Fibroblast of skin of right quadriceps (primary cell): ENCODE results near the gene ARV1.
"Not testable (repeated sequence)": the region's sequence is repeated elsewhere in the genome, so short reads cannot be mapped to it uniquely, and the experiment has no call there.

Experiments
- DNase-seq: peaks from one replicate; pipeline ENCODE4 v3.0.0-alpha.2; 2013

ARV1 gene

DNA sequence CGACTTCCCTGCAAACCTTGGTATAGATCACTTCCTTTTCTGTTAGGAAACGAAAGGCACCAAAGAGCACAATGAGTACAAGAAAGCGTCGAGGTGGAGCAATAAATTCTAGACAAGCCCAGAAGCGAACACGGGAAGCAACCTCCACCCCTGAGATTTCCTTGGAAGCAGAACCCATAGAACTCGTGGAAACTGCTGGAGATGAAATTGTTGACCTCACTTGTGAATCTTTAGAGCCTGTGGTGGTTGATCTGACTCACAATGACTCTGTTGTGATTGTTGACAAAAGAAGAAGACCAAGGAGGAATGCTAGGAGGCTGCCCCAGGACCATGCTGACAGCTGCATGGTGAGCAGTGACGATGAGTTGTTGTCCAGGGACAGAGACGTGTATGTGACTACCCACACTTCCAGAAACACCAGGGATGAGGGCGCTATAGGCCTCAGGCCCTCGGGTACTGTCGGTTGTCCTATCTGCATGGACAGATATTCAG lies 42.7 kb downstream of the ARV1 start:
- no peak for DNase-seq

DNA sequence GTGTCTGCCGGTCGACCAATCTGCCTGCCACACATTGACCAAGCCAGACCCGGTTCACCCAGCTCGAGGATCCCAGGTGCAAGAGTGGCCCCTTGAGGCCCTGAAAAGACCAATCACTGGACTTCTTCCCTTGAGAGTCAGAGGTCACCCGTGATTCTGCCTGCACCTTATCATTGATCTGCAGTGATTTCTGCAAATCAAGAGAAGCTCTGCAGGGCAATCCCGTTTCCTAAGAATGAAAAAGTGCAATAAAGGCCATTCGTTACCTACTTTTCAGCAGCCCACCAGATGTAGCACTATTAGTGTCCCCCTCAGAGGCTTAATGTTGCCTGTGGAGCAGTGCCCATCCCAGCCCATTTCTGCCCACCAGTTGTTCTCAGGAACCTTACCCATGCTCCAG lies 43.6 kb downstream of the ARV1 start:
- not testable (repeated sequence) for DNase-seq

DNA sequence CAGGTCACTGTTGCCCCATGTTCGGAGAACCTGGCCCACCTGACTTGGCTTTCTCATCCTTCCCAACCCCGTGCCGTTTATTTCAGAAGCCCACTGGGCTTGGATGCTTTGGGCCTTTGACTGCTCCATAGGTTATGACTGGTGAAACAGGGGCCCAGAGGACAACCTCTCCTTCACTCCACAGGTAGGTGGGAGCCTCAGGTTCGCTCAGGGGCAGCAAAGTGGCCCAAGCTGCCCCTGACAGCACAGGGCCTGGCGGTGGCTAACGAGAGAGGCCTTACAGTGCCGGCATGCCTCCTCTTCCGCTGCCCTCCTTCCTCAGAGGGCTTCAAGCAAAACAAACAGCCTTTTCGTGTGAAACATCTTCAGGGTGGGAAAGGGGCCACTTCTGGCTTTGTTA lies 44.3 kb downstream of the ARV1 start:
- no peak for DNase-seq

DNA sequence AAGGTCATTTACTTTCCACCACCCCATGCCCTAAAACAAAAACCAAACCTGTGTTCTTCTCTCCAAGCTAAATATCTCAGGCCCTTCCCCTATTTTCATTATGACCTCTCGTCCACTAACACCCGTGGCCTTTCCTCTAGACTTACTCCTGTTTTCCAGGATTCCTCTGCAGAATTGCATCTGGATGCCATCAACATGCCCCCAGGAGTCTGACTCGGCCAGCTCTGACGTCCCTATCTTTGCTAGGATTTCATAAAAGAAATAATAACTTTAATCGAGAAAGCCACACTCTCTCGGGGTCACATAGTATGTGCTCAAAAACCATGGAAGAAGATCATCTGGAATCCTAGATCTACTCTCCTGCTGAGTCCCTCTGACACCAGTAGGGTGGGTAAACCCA lies 47.7 kb downstream of the ARV1 start:
- no peak for DNase-seq

DNA sequence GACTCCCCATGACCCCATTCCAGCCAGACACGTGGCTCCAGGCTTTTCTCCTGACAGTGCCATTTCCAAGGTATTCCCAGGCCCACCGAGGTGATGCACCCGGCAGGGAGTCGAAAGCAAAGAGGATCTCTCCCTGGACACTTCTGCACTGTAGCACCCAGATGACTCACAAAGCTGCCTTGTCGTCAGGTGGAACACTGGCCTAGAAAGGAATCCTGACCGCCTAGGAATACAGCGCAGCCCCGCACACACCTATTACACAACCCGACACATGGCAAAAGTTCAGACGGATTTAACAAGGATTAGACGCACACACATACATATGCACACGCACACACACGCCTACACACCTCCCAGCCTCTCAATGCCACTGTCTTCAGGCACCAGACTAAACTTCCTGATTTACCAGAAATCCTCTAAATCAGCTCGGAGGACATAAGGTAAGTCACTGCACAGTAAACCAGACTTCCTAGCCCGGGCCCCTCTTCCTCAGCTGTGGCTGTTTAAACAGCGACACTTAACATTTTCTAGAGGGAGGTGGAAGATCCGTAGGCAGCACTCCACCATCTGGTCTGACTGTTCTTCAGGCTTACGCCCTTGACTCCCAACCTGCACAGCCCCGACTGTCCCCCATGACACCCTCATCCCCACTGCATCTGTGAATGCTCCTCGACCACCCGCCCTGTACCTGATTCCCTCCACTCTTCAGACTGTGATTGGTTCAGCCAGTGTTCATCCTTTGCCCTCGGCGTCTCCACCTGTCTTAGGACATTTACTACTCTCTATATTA lies 48.4 kb downstream of the ARV1 start:
- DNase-seq = no peak

DNA sequence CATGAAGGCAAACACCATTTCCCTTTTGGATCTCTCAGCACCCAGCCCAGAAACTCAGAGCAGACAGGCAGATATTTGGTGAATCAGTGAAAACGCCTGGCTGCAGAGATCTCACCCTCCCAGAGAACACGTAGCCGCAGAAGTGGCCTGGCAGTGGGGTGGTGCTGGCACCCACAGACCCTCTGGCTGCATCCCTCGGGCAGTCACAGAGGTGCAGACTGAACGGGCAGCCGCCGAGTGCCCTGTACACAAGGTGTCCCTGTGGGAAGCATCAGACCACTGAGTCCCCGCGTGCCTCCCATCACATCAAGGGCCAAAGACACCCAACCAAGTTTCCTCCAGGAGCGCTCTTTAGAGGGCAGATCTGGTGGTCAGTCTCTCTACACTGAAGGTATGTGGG lies 49.1 kb downstream of the ARV1 start:
- no peak for DNase-seq

DNA sequence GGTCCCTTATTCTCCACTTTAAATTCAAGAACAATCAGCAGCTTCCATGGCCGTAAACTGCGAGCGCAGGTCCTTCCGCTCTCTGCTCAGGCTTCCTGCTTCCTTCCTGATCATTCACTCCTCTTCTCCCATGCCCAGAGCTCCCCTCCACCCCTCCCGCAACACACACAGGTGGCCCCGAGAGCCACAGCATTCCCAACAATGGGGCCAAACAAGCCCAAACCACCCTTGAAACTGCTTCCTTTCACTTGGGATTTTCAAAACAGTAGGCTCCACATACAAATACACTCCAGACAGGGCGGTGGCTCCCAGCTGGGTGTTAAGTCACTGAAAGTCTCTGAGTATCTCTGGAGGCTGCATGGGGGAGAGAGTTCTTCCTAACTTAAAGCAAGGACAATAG lies 49.8 kb downstream of the ARV1 start:
- DNase-seq = no peak

DNA sequence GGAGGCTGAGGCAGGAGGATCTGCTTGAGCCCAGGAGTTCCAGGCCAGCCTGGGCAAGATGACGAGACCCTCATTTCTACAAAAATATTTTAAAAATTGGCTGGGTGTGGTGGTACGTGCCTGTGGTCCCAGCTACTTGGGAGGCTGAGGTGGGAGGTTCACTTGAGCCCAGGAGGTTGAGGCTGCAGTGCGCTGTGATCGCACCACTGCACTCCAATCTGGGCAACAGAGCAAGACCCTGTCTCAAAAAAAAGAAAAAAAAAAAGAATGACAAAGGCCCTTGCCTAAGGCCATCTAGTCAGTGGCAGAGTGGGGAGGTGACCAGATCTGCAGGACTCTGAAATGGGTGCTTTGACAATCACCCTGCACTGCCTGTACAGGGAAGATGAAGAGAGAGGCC lies 50.4 kb downstream of the ARV1 start:
- not testable (repeated sequence) for DNase-seq

DNA sequence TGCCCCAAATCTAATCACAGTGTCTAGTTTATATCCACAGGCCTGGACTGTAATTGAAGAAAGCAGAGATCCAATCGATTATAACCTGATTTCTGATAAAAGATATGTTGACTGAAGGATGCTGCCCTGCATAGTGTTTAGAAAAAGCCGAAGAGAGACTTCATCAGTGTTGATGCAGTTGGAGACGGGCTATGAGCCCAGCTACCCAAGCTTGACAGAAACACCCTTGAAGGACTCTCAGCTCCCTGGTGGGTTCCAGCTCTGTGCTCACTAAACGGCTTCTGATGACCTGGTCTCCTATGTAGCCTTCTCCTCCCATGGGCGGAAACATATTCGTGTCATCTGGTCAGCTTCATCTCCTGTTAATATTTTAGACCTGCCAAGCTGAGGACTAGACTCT lies 50.9 kb downstream of the ARV1 start:
- no peak for DNase-seq

DNA sequence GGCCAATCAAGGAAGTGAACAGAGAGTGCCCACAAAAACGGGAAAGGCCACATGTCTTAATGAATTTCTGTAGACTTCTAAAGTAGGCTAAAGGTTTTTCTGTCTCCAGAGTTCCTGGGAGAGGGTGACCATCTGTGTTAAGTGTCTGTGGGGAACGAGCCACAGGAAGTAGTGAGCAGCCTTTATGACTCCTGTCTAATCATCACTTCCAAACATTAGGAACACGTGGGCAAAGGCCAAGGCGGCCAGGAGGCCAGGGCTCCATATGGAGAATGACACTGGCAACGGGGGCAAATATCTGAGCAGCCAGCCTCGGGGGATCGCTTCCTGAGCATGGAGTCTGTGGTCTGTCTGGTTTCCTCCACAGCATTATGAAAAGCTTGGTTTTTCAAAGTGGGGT lies 54.1 kb downstream of the ARV1 start:
- no peak for DNase-seq

DNA sequence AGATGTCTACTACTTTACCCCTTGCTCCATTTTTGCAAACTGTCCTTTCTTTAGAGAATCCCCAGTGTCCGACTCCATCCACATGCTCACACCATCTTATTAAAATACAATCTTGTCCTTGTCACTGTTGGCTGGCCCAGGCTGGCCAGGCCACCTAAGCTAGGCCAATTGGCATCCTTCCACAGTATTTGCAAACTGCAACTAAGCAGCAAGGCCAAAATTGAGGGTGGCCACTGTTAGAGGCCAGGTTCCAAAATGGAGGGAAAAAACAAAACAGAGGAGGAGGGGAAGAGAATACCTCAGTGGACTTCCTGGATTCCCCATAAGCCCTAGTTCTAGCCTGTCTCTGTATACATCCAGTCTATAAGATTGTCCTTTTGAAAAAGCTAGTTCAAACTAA lies 56.9 kb downstream of the ARV1 start:
- no peak for DNase-seq

DNA sequence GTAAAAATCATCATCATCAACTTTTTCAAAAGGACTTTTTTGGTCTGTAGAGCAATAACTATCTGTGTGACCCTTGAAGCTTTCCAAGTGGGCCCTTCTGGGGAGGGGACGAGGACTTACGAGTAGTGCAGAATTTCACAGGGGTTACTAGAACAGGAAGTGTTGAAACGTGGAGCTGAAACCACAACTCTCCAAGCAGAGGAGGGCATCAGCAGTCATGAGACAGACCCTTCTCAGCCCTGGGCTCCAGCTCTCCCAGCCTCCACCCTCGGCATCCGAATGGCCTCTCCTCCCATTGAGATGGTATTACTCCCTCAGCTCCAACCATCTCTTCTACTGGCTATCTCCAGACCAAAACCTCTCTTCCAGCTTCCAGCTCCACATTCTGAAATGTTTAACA lies 57.5 kb downstream of the ARV1 start:
- DNase-seq = no peak

DNA sequence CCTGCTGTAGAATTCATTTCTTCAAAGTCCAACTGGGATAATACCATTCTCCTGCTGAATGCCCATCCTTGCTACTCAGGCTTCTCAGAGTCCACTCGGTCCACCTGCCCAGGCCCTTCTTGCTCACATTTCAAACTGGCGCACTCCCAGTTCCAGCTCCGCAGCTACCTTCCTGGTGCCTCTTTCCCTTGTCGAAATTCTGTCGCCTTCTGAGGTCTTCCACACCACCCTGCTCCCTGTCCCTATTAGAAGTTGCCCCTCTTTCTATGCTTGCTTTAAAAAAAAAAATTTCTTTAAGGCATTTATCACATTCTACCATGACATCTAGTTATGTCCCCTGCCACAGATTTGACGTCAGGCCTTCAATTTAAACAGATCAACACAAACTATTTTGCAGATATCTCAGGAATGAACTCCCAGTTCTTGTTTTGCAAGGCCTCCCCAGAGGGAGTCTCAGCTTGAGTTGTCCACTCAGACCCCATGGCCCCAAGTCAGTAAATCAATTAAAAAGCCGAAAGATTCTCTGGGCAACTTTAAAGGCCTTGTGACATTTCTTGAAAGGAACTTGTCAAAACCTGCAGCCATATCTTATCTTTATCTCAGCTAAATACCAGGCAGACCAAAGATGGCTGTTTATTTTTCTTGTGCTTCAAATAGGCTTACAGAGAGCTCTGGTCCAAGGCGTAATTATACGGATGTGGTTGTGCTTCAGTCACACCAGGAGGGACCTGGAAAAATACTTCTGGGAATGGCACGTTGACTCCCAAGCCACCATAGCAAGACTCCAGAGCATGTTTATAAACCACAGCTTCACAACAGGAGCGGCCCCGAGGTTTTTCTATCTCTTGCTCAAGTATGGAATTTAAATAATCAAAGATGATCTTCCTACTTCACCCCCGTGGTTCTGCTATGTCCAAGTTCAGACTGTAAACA lies 59.0 kb downstream of the ARV1 start:
- DNase-seq = no peak

DNA sequence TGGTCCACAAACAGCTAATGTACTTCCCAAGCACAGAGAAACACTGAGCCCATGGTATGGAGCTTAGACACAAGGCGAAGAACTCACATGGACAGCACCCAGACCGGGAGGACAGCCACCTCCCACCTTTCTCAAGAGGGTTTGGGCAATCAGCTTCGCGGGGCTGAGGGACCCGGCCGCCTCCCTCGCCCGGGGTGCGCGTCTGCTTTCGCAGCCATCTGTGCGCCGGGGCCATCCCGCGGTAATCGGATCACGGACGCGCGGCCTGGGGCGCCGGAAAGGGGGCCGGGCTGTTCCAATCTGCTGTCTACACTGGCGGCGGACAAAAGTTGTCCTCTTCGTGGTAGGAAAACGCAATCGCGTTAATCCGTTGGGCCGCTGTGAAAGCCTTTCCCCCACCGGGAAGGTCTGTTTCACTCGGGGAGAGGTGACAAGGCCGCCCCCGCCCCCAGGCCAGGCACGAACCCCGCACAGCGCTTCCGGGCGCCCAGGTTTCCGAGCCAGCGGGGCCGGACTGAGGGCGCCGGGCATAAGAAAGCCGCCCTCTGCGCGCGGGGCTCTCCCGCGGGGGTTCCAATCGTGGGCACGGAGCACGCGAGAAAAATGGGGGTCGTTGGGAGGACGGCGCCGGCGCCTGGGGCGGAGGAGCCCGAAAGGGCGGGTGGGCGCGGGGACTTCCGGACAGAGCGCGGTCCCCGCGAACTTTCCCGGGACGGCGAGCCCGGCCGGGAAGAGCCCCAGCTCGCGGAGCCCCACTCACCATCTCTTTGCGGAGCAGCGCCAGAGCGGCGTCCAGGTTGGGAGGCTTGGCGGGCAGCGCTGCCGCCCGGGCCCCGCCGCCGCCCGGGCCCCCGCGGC lies 60.5 kb downstream of the ARV1 start:
- DNase-seq = peak; percentile 24

DNA sequence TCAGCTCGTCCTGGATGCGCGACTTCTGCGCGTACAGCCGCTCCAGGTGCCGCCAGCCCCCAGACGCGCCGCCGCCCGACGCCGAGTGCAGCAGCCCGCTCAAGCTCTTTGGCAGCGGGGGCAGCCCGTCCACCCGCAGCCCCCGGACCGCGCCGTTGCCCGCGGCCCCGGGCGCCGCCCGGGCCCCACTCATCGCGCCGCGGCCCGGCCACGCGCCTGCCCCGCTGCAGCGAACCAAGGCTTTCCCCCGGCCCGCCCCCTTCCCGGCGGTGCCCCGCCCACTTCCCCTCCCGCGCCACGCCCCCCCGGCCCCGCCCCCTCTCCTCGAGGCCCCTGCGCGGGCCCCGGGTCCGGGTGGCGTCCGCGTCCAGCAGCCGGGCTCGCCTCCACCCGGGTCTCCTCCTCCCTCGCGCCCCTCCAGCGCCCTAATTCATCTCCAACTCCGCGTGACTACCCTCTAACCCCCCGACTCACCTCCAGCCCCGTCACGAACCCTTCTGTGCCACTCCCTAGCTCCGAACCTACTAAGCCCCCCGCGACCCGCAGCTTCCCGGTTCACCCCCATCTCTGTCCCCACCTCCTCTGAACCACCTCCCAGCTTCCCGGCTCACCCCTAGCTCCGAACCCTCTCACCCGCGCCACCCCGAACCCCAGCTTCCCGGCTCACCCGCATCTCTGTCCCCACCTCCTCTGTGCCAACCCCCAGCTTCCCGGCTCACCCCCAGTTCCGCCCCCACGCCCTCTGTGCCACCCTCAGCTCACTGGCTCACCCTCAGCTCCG lies 61.3 kb downstream of the ARV1 start, which contains the start of gene FAM89A:
FAM89A (minus strand) TSS at position 236 of the 781 bp plus-strand sequence; CDS start at position 193, 43 bp downstream.
- DNase-seq = peak; percentile 36

DNA sequence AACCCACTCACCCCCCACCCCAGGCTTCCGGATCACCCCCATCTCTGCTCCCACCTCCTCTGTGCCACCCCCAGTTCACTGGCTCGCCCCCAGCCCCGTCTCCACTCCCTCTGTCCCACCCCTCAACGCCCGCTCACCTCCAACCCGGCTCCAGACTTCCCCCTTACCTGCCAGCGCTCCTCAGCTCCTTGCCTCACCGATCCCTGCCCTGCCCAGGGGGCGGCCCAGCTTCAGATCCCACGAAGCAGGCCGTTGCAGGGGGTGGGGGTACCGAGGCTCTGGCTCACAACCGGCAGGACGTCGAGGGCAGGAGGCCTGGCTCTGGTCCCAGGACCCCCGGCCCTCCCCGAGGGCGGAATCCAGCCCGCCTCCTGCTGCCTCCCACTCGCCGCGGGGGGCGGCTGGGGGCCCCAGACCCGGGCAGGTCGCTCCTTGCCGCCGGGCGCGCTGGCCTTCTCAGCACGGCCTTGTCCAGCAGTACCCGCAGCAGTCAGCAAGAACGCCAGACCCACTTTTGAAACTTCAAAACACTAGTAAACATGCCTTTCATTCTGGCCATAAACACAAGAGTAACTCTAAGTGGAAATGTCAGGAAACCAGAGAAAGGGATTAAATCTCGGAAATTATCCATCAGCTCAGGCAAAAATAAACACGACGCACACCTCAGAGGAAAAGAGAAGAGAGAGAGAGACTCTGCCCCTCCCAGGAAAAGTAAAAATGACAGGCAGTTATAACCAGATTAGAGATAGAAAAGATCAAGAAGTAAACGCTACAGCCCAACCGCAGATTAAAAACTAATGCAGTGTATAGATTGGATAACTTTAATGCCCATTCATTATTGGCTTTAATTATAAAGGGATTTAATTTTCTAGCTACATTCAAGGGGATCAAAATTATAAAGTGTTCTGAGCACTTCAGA lies 62.2 kb downstream of the ARV1 start:
- DNase-seq = no peak

DNA sequence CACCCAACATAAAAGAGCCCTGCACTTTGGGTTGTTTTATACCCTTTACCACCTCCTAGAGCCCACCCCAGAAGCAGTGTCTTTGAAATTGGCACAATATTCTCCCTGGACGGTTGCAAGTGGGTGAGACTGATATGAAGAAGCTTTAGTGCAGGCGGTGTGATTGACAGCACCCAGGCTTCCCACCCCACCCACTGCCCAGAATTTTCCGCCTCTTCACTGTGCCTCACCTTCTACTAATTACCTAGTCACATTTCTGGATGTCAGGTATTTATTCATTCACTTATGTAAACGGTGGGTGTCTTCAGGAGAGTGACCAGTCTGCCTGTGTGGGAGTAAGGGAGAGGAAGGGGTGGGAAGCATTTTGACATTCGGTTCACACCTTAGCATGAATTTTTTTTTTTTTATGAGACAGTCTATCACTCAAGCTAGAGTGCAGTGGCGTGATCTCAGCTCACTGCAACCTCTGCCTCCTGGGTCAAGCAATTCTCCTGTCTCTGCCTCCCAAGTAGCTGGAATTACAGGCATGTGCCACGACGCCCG lies 62.9 kb downstream of the ARV1 start:
- DNase-seq = no peak

DNA sequence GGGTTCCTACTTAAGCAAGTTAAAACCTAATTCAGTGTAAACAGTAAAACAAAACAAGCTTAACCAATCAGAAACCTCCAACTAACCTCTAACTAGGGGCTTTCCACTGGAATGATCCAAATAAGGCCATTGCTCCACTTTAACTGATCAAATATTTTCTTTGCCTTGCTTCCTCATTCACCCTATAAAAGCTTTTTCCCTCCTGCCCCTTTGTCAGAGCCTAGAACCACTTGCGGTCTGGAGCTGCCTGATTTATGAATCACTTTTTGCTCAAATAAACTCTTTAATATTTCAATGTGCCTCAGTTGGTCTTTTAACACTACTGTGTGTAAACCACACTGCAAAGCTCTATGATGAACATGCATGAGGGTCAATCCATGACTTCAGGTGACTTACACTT lies 65.7 kb downstream of the ARV1 start:
- DNase-seq = no peak

DNA sequence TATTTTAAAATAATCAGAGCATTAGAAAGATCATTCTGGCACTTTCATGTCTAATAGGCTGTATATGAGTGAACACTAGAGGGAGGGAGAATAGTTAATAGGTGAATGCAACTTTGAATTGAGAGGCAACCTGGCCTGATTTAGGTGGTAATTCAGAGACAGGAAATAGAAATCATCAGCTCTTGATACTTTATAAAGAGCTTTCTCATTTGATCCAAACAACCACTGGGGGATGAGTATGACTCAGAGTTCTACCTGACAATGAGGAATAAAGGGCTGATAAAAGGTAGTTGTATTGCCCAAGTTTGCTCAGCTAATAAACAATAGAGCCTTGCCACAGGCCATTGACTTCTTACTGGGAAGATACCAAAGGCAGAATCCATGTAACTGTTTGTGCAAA lies 66.4 kb downstream of the ARV1 start:
- no peak for DNase-seq

DNA sequence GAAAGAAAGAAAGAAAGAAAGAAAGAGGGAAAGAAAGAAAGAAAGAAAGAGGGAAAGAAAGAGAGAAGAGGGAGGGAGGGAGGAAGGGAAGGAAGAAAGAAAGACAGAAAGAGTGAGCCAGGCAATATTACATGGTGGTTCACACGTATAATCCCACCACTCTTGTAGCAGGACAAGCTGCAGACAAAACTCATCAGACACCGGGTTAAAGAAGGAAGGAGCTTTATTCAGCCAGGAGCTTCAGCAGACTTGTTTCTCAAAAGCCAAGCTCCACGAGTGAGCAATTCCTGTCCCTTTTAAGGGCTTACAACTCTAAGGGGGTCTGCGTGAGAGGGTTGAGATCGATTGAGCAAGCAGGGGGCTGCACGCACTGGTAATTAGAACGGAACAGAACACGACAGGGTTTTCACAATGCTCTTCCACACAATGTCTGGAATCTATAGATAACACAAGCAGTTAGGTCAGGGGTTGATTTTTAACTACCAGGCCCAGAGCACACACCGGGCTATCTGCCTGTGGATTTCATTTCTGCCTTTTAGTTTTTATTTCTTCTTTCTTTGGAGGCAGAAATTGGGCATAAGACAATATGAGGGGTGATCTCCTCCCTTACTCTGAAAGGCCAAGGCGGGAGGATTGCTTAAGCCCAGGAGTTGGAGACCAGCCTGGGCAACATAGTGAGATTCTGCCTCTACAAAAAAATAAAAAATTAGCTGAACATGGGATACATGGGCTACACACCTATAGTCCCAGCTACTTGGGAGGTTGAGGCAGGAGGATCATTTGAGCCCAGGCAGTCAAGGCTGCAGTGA lies 67.2 kb downstream of the ARV1 start:
- not testable (repeated sequence) for DNase-seq
